ENCODE data around the gene TNIP1.

Gene TNIP1

DNA sequence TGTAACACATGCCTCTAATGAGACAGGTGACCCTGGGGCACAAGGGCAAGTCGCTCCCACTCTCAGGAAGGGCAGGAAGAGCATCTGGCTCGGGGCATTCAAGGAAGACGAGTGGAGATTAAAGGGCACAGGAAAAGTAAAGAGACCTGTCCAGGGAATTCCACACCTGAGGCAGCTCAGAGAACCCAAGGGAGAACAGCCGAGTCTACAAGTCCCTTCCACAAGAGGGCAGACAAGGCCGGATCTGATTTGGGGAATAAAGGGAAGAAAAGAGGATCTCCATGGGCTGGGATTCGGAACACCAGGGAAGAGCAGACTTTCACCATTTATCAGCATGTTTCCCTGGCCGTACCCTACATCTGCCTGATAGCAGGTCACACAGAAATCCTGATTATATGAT lies 32.3 kb downstream of the TNIP1 start:
- Histone ChIP-seq H3K4me3 (ENCODE audit: low read length) (no peak overlapping the region), H3K9me3 (ENCODE audit: control insufficient read depth, low read length) (no peaks in the 10 kb centered on the region), H3K27me3 (replicated peaks; ENCODE audit: control insufficient read depth, insufficient read depth, low read length) (no peaks in the 10 kb centered on the region), H3K4me1 (ENCODE audit: control insufficient read depth, insufficient read depth, low read length) (peaks cover 27% of the 10 kb centered on the region), H3K36me3 (ENCODE audit: control insufficient read depth, insufficient read depth, low read length, severe bottlenecking) (peaks cover 80% of the 10 kb centered on the region), H3K9ac (ENCODE audit: low read length) (peak overlapping the region; percentile 35)
- no peak for DNase-seq (ENCODE audit: low read depth)

DNA sequence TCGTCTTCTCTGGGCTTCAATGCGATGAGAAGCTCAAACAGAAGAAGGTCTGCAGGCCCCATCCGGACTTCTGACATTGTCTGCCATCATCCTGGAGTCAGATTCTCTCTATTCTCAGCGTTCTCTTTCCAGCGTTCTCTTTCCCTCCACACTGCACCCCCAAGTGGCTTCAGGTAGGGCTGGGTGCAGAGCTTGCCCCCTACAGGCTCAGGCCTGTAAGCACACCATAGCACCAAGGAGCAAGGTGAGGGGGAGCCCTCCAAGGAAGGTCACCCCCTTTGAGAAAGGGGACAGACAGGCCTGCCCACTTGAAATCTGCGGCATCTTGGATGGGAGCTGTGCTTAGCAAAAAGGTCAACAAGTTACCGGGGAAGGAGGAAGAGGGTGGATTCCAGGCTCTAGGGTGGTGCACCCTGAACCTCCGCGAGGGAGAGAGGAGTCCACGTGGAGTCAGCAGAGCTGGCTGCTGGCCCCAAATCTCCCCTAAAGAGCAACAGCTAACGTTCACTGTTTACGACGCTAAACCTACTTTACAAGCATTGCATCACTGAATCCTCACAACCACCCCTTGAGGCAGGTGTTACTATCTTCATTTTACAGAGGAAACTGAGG lies 32.9 kb downstream of the TNIP1 start:
- Histone ChIP-seq H3K4me3 (ENCODE audit: low read length) (no peak overlapping the region), H3K36me3 (ENCODE audit: control insufficient read depth, insufficient read depth, low read length, severe bottlenecking) (peaks cover 83% of the 10 kb centered on the region)
- DNase-seq (ENCODE audit: low read depth), result peak; percentile 53

DNA sequence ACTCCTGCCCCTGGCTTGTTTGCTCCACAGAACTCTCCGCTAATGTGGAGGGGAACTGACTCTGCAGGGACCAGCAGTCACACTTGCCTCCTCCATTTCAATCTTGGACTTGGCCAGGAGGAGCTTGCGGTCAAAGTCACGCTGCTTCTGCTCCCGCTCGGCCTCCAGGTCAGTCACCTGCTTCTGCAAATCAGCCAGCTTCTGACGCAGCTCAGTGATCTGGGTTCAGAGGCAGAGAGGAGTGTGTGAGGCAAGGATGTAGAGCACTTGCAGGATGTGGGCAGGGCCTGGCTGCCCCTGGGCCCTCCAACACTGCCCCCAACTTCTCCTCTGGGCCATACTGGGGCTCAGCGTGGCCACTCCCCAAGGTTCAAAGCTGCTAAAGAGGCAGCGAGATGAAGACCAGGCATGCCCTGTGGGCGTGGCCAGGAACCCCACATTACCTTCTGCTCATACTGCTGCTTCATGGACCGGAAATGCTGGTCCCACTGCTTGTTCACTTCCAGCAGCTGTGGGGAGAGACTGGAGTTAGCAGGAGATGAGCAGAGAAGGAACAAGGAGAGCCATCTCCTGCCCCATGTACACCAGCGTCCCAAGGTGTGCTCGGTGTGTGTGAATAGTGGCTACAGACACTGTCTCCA lies 38.3 kb downstream of the TNIP1 start:
- no peak overlapping the region for H3K9ac ChIP-seq (ENCODE audit: low read length)
- H3K4me3 ChIP-seq (ENCODE audit: low read length), result no peak overlapping the region
- H3K36me3 ChIP-seq (ENCODE audit: control insufficient read depth, insufficient read depth, low read length, severe bottlenecking), result peaks cover 76% of the 10 kb centered on the region
- no peaks in the 10 kb centered on the region for H3K27me3 ChIP-seq (replicated peaks; ENCODE audit: control insufficient read depth, insufficient read depth, low read length)
- no peak for DNase-seq (ENCODE audit: low read depth)
- H3K9me3 ChIP-seq (ENCODE audit: control insufficient read depth, low read length), result no peaks in the 10 kb centered on the region
- peaks cover 33% of the 10 kb centered on the region for H3K4me1 ChIP-seq (ENCODE audit: control insufficient read depth, insufficient read depth, low read length)

More for the DNA sequence above, 32.9 kb downstream of the TNIP1 start:
- H3K27me3 ChIP-seq (replicated peaks; ENCODE audit: control insufficient read depth, insufficient read depth, low read length), result no peaks in the 10 kb centered on the region
- no peak overlapping the region for H3K9ac ChIP-seq (ENCODE audit: low read length)
- no peaks in the 10 kb centered on the region for H3K9me3 ChIP-seq (ENCODE audit: control insufficient read depth, low read length)
- H3K4me1 ChIP-seq (ENCODE audit: control insufficient read depth, insufficient read depth, low read length), result peaks cover 27% of the 10 kb centered on the region

DNA sequence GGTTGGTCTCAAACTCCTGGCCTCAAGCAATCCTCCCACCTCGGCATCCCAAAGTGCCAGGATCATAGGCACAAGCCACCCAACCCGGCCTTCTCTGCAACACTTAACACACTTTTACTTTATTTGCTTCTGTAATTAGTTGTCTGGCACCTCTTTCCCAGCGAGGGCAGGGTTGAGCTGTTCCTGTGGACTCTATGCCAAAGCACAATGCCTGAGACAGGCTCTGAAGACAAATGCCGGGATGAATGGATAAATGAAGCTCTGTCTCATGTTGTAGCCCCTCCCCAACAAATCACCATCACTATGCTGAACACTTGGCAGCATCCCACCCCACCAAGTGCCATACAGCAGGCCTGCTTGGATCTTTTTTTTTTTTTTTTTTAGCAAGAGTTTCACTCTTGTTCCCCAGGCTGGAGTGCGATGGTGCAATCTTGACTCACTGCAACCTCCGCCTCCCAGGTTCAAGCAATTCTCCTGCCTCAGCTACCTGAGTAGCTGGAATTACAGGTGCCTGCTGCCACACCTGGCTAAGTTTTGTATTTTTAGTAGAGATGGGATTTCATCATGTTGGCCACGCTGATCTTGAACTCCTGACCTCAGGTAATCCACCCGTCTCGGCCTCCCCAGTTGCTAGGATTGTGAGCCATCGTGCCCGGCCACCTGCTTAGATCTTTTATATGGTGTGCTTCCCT lies 39.1 kb downstream of the TNIP1 start:
- no peak overlapping the region for H3K9ac ChIP-seq (ENCODE audit: low read length)
- H3K4me1 ChIP-seq (ENCODE audit: control insufficient read depth, insufficient read depth, low read length), result peaks cover 39% of the 10 kb centered on the region
- no peak overlapping the region for H3K4me3 ChIP-seq (ENCODE audit: low read length)
- peaks cover 70% of the 10 kb centered on the region for H3K36me3 ChIP-seq (ENCODE audit: control insufficient read depth, insufficient read depth, low read length, severe bottlenecking)
- H3K9me3 ChIP-seq (ENCODE audit: control insufficient read depth, low read length), result no peaks in the 10 kb centered on the region
- H3K27me3 ChIP-seq (replicated peaks; ENCODE audit: control insufficient read depth, insufficient read depth, low read length), result no peaks in the 10 kb centered on the region
- DNase-seq (ENCODE audit: low read depth), result no peak

DNA sequence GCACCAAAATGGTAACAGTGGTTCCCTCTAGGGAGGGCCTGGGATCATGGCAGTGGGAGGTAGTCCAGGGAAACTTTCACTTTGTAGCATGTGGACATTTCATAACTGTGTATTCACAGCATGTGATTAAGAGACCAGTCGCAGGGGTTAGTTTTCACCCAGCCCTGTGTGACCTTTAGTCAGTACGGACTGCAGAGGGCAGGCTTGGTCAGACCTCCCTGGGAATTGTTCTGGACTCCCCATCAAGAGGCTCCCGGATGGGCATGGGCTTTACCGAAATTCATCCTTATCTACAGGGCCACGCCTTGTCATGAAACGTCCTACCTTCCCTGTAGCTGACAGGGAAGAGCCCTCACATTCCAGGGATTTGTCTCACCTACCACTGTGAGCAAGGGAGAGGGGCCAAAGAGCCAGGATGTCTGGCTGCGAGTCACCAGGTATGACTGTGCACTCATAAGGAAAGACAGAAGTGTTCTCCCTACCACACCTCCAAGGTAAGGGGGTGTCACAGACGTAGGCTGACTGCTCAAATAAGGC lies 40.6 kb downstream of the TNIP1 start:
- peak overlapping the region; percentile 18 for H3K9ac ChIP-seq (ENCODE audit: low read length)
- H3K9me3 ChIP-seq (ENCODE audit: control insufficient read depth, low read length), result no peaks in the 10 kb centered on the region
- H3K27me3 ChIP-seq (replicated peaks; ENCODE audit: control insufficient read depth, insufficient read depth, low read length), result no peaks in the 10 kb centered on the region
- no peak overlapping the region for H3K4me3 ChIP-seq (ENCODE audit: low read length)
- peaks cover 70% of the 10 kb centered on the region for H3K36me3 ChIP-seq (ENCODE audit: control insufficient read depth, insufficient read depth, low read length, severe bottlenecking)
- DNase-seq (ENCODE audit: low read depth), result no peak
- peaks cover 39% of the 10 kb centered on the region for H3K4me1 ChIP-seq (ENCODE audit: control insufficient read depth, insufficient read depth, low read length)

DNA sequence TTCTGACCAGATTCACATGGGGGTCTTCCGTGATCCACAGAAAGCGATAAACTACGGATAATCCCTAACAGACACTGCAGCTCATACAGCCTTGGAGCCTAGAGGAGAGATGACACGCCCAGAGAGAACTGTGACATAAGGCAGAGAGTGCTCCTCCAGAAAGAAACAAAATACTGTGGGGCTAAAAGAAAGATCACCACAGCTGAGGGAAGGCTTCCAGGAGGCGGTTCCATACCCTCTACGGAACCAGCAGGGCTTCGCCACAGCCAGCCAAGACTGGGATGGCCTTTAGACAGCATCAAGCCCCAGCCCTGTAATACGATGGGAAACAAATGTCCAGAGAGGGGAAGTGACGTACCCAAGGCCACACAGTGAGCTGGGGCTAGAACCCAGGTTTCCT lies 41.2 kb downstream of the TNIP1 start:
- Histone ChIP-seq H3K36me3 (ENCODE audit: control insufficient read depth, insufficient read depth, low read length, severe bottlenecking) (peaks cover 72% of the 10 kb centered on the region), H3K4me3 (ENCODE audit: low read length) (no peak overlapping the region), H3K9ac (ENCODE audit: low read length) (peak overlapping the region; percentile 77), H3K9me3 (ENCODE audit: control insufficient read depth, low read length) (no peaks in the 10 kb centered on the region), H3K4me1 (ENCODE audit: control insufficient read depth, insufficient read depth, low read length) (peaks cover 39% of the 10 kb centered on the region), H3K27me3 (replicated peaks; ENCODE audit: control insufficient read depth, insufficient read depth, low read length) (no peaks in the 10 kb centered on the region)
- no peak for DNase-seq (ENCODE audit: low read depth)

DNA sequence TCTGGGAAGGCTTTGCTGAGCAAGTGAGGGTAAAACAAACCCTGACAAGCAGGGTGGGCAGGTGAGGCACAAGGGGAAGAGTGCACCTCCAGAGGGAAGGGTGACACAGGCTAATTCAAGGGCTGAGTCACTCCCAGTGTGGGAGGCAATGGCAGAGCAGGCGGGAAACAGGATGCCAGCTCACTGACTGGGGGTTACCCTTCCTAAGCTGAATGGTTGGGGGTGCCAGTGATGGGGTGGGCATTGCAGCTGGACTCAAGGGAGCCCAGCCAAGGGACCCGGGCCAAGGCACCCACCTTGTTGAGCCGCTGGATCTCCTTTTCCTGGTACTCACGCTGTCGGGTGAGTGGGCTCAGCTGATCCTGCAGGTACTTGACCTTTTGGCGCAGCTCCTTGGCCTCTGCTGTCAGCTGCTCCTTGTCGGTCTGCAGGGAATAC lies 42.0 kb downstream of the TNIP1 start:
- DNase-seq (ENCODE audit: low read depth), result no peak
- H3K4me3 ChIP-seq (ENCODE audit: low read length), result peak overlapping the region; percentile 51
- peaks cover 72% of the 10 kb centered on the region for H3K36me3 ChIP-seq (ENCODE audit: control insufficient read depth, insufficient read depth, low read length, severe bottlenecking)

DNA sequence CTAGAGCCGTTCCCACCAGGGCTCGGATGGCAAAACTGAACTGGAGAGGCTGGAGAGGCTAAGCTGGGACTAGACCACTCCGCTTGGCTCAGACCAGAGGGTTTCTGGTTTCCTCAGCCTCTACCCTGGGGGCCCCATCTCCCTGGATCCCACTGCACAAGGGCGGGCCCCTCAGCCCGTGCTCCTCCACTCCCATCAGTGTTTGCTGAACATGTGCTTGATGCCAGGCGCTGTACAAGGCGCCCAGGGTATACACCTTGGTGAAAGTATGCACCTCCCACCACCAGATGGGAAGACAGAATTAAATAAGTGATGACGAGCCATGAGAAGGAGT lies 42.5 kb downstream of the TNIP1 start:
- DNase-seq (ENCODE audit: low read depth), result no peak
- no peaks in the 10 kb centered on the region for H3K9me3 ChIP-seq (ENCODE audit: control insufficient read depth, low read length)
- peaks cover 70% of the 10 kb centered on the region for H3K36me3 ChIP-seq (ENCODE audit: control insufficient read depth, insufficient read depth, low read length, severe bottlenecking)
- H3K27me3 ChIP-seq (replicated peaks; ENCODE audit: control insufficient read depth, insufficient read depth, low read length), result no peaks in the 10 kb centered on the region
- peaks cover 39% of the 10 kb centered on the region for H3K4me1 ChIP-seq (ENCODE audit: control insufficient read depth, insufficient read depth, low read length)
- H3K9ac ChIP-seq (ENCODE audit: low read length), result peak overlapping the region; percentile 77
- H3K4me3 ChIP-seq (ENCODE audit: low read length), result peak overlapping the region; percentile 51

More for the DNA sequence above, 42.0 kb downstream of the TNIP1 start:
- Histone ChIP-seq H3K27me3 (replicated peaks; ENCODE audit: control insufficient read depth, insufficient read depth, low read length) (no peaks in the 10 kb centered on the region), H3K9me3 (ENCODE audit: control insufficient read depth, low read length) (no peaks in the 10 kb centered on the region), H3K4me1 (ENCODE audit: control insufficient read depth, insufficient read depth, low read length) (peaks cover 39% of the 10 kb centered on the region), H3K9ac (ENCODE audit: low read length) (peak overlapping the region; percentile 77)

DNA sequence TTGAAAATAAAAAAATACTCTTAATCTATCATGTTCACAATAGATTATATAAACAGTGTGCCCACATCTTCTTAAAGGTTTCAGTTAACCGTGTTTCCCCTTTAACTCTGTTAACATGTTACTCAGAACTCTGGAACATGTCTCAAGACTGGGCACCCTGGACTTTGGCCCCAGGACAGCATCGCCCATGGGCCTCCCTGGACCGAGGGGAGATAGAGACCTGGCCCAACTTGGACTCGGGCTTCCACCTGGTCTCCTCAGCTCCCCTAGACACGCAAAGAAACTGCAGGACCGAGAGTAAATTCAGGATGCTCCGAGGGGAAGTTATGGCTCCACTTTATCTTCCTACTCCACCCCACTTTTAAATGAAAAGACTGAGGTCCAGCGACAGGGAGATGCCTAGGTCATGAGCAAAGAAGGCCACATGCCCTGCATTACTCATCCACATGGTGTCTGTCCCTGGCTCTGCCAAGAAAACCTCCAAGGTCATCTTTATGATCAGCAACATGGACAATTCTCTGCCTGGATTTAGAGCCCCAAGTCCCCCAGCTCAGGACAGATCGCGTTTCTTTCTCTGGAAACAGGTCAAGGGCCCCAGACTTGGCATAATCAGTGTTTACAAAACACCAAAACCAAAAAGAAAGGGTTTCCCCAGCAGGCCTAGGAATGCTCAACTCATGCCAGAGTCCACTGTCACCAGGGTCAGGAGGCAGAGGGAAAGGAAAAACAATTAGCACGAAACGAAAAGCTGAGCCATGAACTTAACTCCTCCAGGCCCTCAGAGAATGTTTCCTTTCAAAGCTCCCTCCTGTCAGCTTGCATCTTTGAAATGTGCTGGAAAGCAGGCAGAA lies 43.0 kb downstream of the TNIP1 start:
- H3K4me3 ChIP-seq (ENCODE audit: low read length), result peak overlapping the region; percentile 51
- no peaks in the 10 kb centered on the region for H3K9me3 ChIP-seq (ENCODE audit: control insufficient read depth, low read length)
- H3K9ac ChIP-seq (ENCODE audit: low read length), result peak overlapping the region; percentile 77
- H3K4me1 ChIP-seq (ENCODE audit: control insufficient read depth, insufficient read depth, low read length), result peaks cover 39% of the 10 kb centered on the region
- DNase-seq (ENCODE audit: low read depth), result peak; percentile 90
- no peaks in the 10 kb centered on the region for H3K27me3 ChIP-seq (replicated peaks; ENCODE audit: control insufficient read depth, insufficient read depth, low read length)
- peaks cover 67% of the 10 kb centered on the region for H3K36me3 ChIP-seq (ENCODE audit: control insufficient read depth, insufficient read depth, low read length, severe bottlenecking)

DNA sequence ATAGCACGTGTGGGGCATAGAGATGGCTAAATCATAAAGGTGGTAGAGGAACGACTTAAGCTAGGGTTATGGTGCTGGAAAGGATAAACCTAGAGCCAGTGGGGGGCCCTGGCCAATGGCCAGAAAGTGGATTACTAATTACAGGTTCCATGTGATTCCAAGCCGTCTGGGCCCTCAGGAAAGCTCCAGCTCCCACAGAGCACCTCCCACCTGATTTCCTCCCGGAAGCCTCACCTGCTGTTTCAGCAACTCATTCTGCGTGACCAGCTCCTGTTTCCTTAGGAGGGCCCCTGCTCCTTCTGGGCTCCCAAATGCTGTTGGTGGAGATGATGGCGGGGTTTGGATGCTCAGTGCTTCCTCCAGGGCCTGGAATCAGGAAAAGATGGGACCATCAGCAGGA lies 44.3 kb downstream of the TNIP1 start:
- Histone ChIP-seq H3K36me3 (ENCODE audit: control insufficient read depth, insufficient read depth, low read length, severe bottlenecking) (peaks cover 67% of the 10 kb centered on the region), H3K4me1 (ENCODE audit: control insufficient read depth, insufficient read depth, low read length) (peaks cover 39% of the 10 kb centered on the region), H3K9me3 (ENCODE audit: control insufficient read depth, low read length) (no peaks in the 10 kb centered on the region), H3K9ac (ENCODE audit: low read length) (no peak overlapping the region), H3K27me3 (replicated peaks; ENCODE audit: control insufficient read depth, insufficient read depth, low read length) (no peaks in the 10 kb centered on the region), H3K4me3 (ENCODE audit: low read length) (no peak overlapping the region)
- no peak for DNase-seq (ENCODE audit: low read depth)

All from adipocyte (in vitro differentiated cells).